NCI-H146 treated with DMSO at 0.1 percent for 48 hours (cell line): ENCODE results near the gene LDAF1.
"Not testable (repeated sequence)": the region's sequence is repeated elsewhere in the genome, so short reads cannot be mapped to it uniquely, and the experiment has no call there.

Source experiments
- DNase-seq: peaks from one replicate; lab custom pipeline; 2025; ENCODE audit not compliant: unreplicated experiment; lab: John Stamatoyannopoulos, UW

LDAF1 gene

GRCh38 chr16:21194771-21195301 lies 36.4 kb downstream of the LDAF1 start:
- DNase-seq = no peak

- DNase-seq = not testable (repeated sequence)
These were observed 36.9 kb downstream of the LDAF1 start for GRCh38 chr16:21195330-21195729.

- no peak for DNase-seq
These were observed 38.6 kb downstream of the LDAF1 start for GRCh38 chr16:21197112-21197511.

GRCh38 chr16:21197621-21198020 lies 39.1 kb downstream of the LDAF1 start:
- no peak for DNase-seq

GRCh38 chr16:21199607-21200218 lies 41.2 kb downstream of the LDAF1 start:
- no peak for DNase-seq

GRCh38 chr16:21203155-21203797 lies 44.8 kb downstream of the LDAF1 start:
- no peak for DNase-seq

- no peak for DNase-seq
These were observed 46.8 kb downstream of the LDAF1 start for GRCh38 chr16:21205303-21205702.

- DNase-seq = no peak
These were observed 48.1 kb downstream of the LDAF1 start for GRCh38 chr16:21206550-21206949.

GRCh38 chr16:21208446-21209230 lies 50.2 kb downstream of the LDAF1 start:
- no peak for DNase-seq

- no peak for DNase-seq
These were observed 53.0 kb downstream of the LDAF1 start, which contains the start of gene ZP2 for GRCh38 chr16:21211486-21211885. Gene ZP2, minus strand, starts transcription at chr16:21211574. Its CDS starts 27 bp downstream, at chr16:21211547.

- no peak for DNase-seq
These were observed 55.6 kb downstream of the LDAF1 start for GRCh38 chr16:21214086-21214485.

- DNase-seq = no peak
These were observed 58.6 kb downstream of the LDAF1 start for GRCh38 chr16:21217121-21217520.

GRCh38 chr16:21218153-21218552 lies 59.7 kb downstream of the LDAF1 start:
- DNase-seq = no peak

- DNase-seq = no peak
These were observed 61.1 kb downstream of the LDAF1 start for GRCh38 chr16:21219551-21219950.

- no peak for DNase-seq
These were observed 64.2 kb downstream of the LDAF1 start for GRCh38 chr16:21222495-21223337.

- no peak for DNase-seq
These were observed 65.3 kb downstream of the LDAF1 start for GRCh38 chr16:21223787-21224186.

- DNase-seq = no peak
These were observed 66.3 kb downstream of the LDAF1 start for GRCh38 chr16:21224800-21225199.

- no peak for DNase-seq
These were observed 68.3 kb downstream of the LDAF1 start for GRCh38 chr16:21226749-21227148.

- no peak for DNase-seq
These were observed 69.4 kb downstream of the LDAF1 start for GRCh38 chr16:21227866-21228265.

- no peak for DNase-seq
These were observed 69.9 kb downstream of the LDAF1 start for GRCh38 chr16:21228361-21228872.
